ENCODE measurements around the gene UQCC5. TPM values are rescaled to one million over a fixed set of nuclear protein-coding genes. Genes with fewer than 3 reads are reported as not detected.

The UQCC5 gene
- total RNA-seq, 1 donor from 2014 or later = 2.0 TPM

DNA sequence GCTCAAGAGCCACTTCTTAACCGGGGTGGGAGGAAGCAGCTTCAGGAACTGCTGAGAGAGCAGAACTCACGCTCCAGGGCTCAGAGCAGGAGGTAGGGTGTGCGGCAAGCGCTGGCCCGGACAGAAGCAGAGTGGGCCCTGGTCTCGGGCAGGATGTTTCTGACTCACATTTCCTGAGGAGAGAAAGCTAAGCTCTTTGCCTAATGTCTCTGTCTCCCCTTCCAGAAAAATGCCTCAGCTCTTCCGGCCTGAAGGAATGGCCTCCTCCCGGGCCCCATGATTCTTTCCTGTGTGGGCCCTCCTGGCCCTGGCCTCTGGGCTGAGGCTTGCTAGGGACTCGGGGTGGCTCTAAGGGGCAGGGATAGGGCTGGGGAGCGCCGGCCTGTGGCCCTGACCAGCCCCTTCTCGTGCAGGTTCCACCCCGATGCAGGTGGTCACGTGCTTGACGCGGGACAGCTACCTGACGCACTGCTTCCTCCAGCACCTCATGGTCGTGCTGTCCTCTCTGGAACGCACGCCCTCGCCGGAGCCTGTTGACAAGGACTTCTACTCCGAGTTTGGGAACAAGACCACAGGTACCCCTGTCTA, 45.4 kb upstream of the UQCC5 start:
- H3K36me3 ChIP-seq = no peaks in the 10 kb centered on the region

GRCh38 chr3:52492059-52492458, 44.3 kb upstream of the UQCC5 start:
- H3K9ac ChIP-seq = no peak overlapping the region
- Mint-ChIP-seq H3K9me3 (no peaks in the 10 kb centered on the region), H3K4me3 (no peak overlapping the region), H3K4me1 (peaks cover 10% of the 10 kb centered on the region), H3K27ac (no peak overlapping the region), H3K36me3 (peaks cover 11% of the 10 kb centered on the region), H3K27me3 (ENCODE audit: insufficient read depth, low read depth) (peaks cover 6% of the 10 kb centered on the region)
- H3K36me3 ChIP-seq = no peaks in the 10 kb centered on the region
- H2AFZ ChIP-seq (replicated peaks) = no peak overlapping the region
- no peaks in the 10 kb centered on the region for H3K27me3 ChIP-seq
- H3K4me3 ChIP-seq = no peak overlapping the region
- H3F3A ChIP-seq (ENCODE audit: low read depth) = peaks cover 7% of the 10 kb centered on the region
- H4K20me1 ChIP-seq (ENCODE audit: low read depth) = peaks cover 22% of the 10 kb centered on the region
- H3K79me2 ChIP-seq (ENCODE audit: low read depth) = no peaks in the 10 kb centered on the region
- TF ChIP-seq, protein P1, sequence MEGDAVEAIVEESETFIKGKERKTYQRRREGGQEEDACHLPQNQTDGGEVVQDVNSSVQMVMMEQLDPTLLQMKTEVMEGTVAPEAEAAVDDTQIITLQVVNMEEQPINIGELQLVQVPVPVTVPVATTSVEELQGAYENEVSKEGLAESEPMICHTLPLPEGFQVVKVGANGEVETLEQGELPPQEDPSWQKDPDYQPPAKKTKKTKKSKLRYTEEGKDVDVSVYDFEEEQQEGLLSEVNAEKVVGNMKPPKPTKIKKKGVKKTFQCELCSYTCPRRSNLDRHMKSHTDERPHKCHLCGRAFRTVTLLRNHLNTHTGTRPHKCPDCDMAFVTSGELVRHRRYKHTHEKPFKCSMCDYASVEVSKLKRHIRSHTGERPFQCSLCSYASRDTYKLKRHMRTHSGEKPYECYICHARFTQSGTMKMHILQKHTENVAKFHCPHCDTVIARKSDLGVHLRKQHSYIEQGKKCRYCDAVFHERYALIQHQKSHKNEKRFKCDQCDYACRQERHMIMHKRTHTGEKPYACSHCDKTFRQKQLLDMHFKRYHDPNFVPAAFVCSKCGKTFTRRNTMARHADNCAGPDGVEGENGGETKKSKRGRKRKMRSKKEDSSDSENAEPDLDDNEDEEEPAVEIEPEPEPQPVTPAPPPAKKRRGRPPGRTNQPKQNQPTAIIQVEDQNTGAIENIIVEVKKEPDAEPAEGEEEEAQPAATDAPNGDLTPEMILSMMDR (IDR thresholded peaks at IDR 0.05) = no peak
- no peak for TF ChIP-seq EZH2phosphoT487 (IDR thresholded peaks at IDR 0.05)
- TF ChIP-seq EZH2 (IDR thresholded peaks at IDR 0.05) = no peak
- no peak for DNase-seq (ENCODE audit: low spot score)
- peaks cover 6% of the 10 kb centered on the region for H3K4me1 ChIP-seq
- no peaks in the 10 kb centered on the region for H3K9me3 ChIP-seq (ENCODE audit: low read depth)
- no peak overlapping the region for H3K4me2 ChIP-seq
- H3K27ac ChIP-seq = no peak overlapping the region

More for the DNA sequence above, 45.4 kb upstream of the UQCC5 start:
- Mint-ChIP-seq H3K4me3 (no peak overlapping the region), H3K4me1 (peaks cover 10% of the 10 kb centered on the region), H3K36me3 (peaks cover 11% of the 10 kb centered on the region), H3K9me3 (no peaks in the 10 kb centered on the region), H3K27ac (no peak overlapping the region), H3K27me3 (ENCODE audit: insufficient read depth, low read depth) (peaks cover 6% of the 10 kb centered on the region)
- TF ChIP-seq EZH2 (IDR thresholded peaks at IDR 0.05) (no peak), EZH2phosphoT487 (IDR thresholded peaks at IDR 0.05) (no peak)
- TF ChIP-seq, protein P1 (IDR thresholded peaks at IDR 0.05) = no peak
- H3K27ac ChIP-seq = no peak overlapping the region
- H4K20me1 ChIP-seq (ENCODE audit: low read depth) = peaks cover 22% of the 10 kb centered on the region
- H3K4me1 ChIP-seq = peaks cover 6% of the 10 kb centered on the region
- no peaks in the 10 kb centered on the region for H3K27me3 ChIP-seq
- H3K4me2 ChIP-seq = no peak overlapping the region
- H3K9me3 ChIP-seq (ENCODE audit: low read depth) = no peaks in the 10 kb centered on the region
- no peak for DNase-seq (ENCODE audit: low spot score)
- no peaks in the 10 kb centered on the region for H3K79me2 ChIP-seq (ENCODE audit: low read depth)
- no peak overlapping the region for H2AFZ ChIP-seq (replicated peaks)
- H3K9ac ChIP-seq = no peak overlapping the region
- peaks cover 7% of the 10 kb centered on the region for H3F3A ChIP-seq (ENCODE audit: low read depth)
- H3K4me3 ChIP-seq = no peak overlapping the region

DNA sequence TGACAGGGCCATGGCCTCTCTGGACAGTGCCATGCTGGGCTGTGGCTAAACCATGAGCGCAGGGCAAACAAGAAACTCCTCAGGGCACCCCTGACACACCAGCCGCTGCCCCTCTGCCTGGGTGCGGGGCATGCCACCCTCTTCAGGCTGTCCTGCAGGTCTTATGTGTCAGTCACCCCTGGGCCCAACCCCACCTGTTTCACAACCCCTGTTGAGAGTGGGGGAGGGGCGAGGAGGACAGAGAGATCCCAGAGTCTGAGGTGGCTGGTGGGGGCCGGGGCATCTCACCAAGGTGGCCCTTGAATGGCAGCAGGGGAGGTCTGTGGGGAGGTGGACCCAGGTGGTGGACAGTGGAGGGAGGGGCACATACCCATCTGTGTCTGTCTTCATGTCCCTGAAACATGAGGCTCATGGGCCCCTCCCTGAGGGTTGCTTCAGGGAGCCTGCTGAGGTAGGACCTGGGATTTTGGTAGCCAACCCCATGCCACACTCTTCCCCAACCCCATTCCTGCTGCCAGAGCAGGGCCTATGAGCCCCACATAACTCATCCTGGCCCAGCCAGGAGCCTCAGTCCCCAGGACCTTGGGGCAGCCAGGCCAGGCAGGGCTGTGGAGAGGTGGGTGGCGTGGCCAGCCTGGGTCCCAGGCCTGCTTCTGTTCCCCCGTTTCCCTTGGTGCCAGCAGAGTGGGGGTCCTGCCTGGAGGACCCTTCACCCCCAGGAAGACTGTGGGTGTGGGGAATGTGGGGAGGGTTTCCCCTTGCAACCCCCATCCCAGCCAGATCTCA, 43.0 kb upstream of the UQCC5 start:
- no peak for TF ChIP-seq EZH2phosphoT487 (IDR thresholded peaks at IDR 0.05)
- Mint-ChIP-seq H3K4me3 (no peak overlapping the region), H3K36me3 (peaks cover 8% of the 10 kb centered on the region), H3K27ac (no peak overlapping the region), H3K27me3 (ENCODE audit: insufficient read depth, low read depth) (peaks cover 6% of the 10 kb centered on the region), H3K9me3 (no peaks in the 10 kb centered on the region), H3K4me1 (peaks cover 10% of the 10 kb centered on the region)
- no peaks in the 10 kb centered on the region for H3K79me2 ChIP-seq (ENCODE audit: low read depth)
- peak overlapping the region; percentile 46 for H3K27ac ChIP-seq
- no peak for DNase-seq (ENCODE audit: low spot score)
- H3K4me2 ChIP-seq = no peak overlapping the region
- no peak overlapping the region for H2AFZ ChIP-seq (replicated peaks)
- no peaks in the 10 kb centered on the region for H3K36me3 ChIP-seq
- peaks cover 7% of the 10 kb centered on the region for H3F3A ChIP-seq (ENCODE audit: low read depth)
- H3K27me3 ChIP-seq = no peaks in the 10 kb centered on the region
- peaks cover 6% of the 10 kb centered on the region for H3K4me1 ChIP-seq
- H4K20me1 ChIP-seq (ENCODE audit: low read depth) = peaks cover 22% of the 10 kb centered on the region
- H3K9ac ChIP-seq = no peak overlapping the region
- no peak overlapping the region for H3K4me3 ChIP-seq
- no peaks in the 10 kb centered on the region for H3K9me3 ChIP-seq (ENCODE audit: low read depth)

DNA sequence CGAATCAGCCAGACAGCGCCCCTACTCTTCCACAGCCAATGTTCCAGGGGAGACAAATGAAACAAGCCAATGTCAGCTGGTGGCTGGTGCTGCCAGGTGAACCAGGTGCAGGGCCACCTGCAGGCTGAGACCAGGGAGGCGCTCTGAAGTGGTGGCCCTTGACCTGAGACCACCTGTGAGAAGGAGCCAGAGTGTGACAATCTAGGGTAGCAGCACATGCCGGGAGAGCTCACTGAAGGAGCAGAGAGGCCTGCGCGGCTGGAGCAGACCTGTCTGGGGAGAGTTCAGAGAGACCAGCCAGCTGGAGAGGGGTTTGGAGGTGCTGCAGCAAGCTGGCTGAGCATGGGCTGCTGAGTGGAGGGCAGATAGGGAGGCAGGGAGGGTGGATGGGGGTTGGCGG, 42.0 kb upstream of the UQCC5 start:
- Histone ChIP-seq H3K9me3 (ENCODE audit: low read depth) (no peaks in the 10 kb centered on the region), H3K4me2 (no peak overlapping the region), H3K4me3 (no peak overlapping the region), H3F3A (ENCODE audit: low read depth) (peaks cover 7% of the 10 kb centered on the region), H4K20me1 (ENCODE audit: low read depth) (peaks cover 22% of the 10 kb centered on the region), H3K27me3 (no peaks in the 10 kb centered on the region), H3K27ac (peak overlapping the region; percentile 53), H3K36me3 (no peaks in the 10 kb centered on the region), H3K79me2 (ENCODE audit: low read depth) (no peaks in the 10 kb centered on the region), H3K4me1 (peaks cover 6% of the 10 kb centered on the region), H2AFZ (replicated peaks) (no peak overlapping the region), H3K9ac (no peak overlapping the region)
- Mint-ChIP-seq H3K27ac (no peak overlapping the region), H3K4me1 (peaks cover 10% of the 10 kb centered on the region), H3K4me3 (peak overlapping the region; percentile 11), H3K27me3 (ENCODE audit: insufficient read depth, low read depth) (peaks cover 6% of the 10 kb centered on the region), H3K9me3 (no peaks in the 10 kb centered on the region), H3K36me3 (peaks cover 8% of the 10 kb centered on the region)
- TF ChIP-seq EZH2 (IDR thresholded peaks at IDR 0.05) (no peak), EZH2phosphoT487 (IDR thresholded peaks at IDR 0.05) (no peak)
- TF ChIP-seq, protein P1 (IDR thresholded peaks at IDR 0.05) = no peak
- no peak for DNase-seq (ENCODE audit: low spot score)

All from neural progenitor cell (in vitro differentiated cells).